ENCODE measurements around the gene TTLL11. TPM values are rescaled to one million over a fixed set of nuclear protein-coding genes. Genes with fewer than 3 reads are reported as not detected.

Gene TTLL11
- polyA plus RNA-seq, 1 of the 3 experiments (the other 2 are of a cell fraction) = 6.8 TPM

GRCh38 chr9:122125509-122126330 is 32.6 kb upstream of the TTLL11 start (continued):
- TF ChIP-seq GATA2 (CRISPR knock-in tag; IDR thresholded peaks at IDR 0.05) (no peak), YY1 (IDR thresholded peaks at IDR 0.05; ENCODE audit: low read depth) (no peak), USF2 (IDR thresholded peaks at IDR 0.05; ENCODE audit: borderline replicate concordance, low read depth, low read length) (no peak)

GRCh38 chr9:122125158-122125508 is 32.0 kb upstream of the TTLL11 start:
- CTCF ChIA-PET = interaction anchor here (0.5 to 15.3 kb wide), 56 partner anchors 8 to 804 kb away, joined by 3 to 528 read pairs (median 5); partner anchors contain the start of genes MORN5, MRRF, NDUFA8 and RBM18

More at GRCh38 chr9:122125158-122125508, 32.0 kb upstream of the TTLL11 start:
- 0 out of 2 replicates have a peak, but pooled peaks have one; percentile 22 for TF ChIP-seq MAX (IDR thresholded peaks at IDR 0.05; ENCODE audit: low read depth)
- TF ChIP-seq CTCF (IDR thresholded peaks at IDR 0.05) = peak; percentile 94
- TF ChIP-seq SIN3A (IDR thresholded peaks at IDR 0.05; ENCODE audit: borderline replicate concordance, low read depth, low read length) = no peak
- TF ChIP-seq JUND (IDR thresholded peaks at IDR 0.05) = no peak
- TF ChIP-seq GABPA (IDR thresholded peaks at IDR 0.05; ENCODE audit: low read depth) = no peak
- TF ChIP-seq NRF1 (IDR thresholded peaks at IDR 0.05; ENCODE audit: low read depth, low read length) = peak; percentile 38
- peak; percentile 96 for TF ChIP-seq RAD21 (IDR thresholded peaks at IDR 0.05; ENCODE audit: low read length)
- TF ChIP-seq TCF12 (IDR thresholded peaks at IDR 0.05) = no peak
- TF ChIP-seq TEAD4 (IDR thresholded peaks at IDR 0.05; ENCODE audit: borderline replicate concordance, insufficient read depth) = no peak
- TF ChIP-seq SMC3 (IDR thresholded peaks at IDR 0.05; ENCODE audit: low read depth, low read length) = peak; percentile 99
- TF ChIP-seq MXI1 (IDR thresholded peaks at IDR 0.05; ENCODE audit: low read depth, low read length) = 0 out of 2 replicates have a peak, but pooled peaks have one; percentile 27
- no peak for TF ChIP-seq FOSL2 (IDR thresholded peaks at IDR 0.05; ENCODE audit: borderline replicate concordance, low read depth)
- no peak overlapping the region for H3K9ac ChIP-seq
- peak; percentile 92 for DNase-seq
- H3K27me3 ChIP-seq (ENCODE audit: insufficient read depth) = no peaks in the 10 kb centered on the region
- H3K4me1 ChIP-seq (ENCODE audit: control insufficient read depth in 1 of 2, insufficient read depth in 2 of 2, low read depth in 1 of 2, low read length in 1 of 2) = peaks cover 6 to 8% of the 10 kb centered on the region in 2 experiments; a peak in 2 of 4 replicates
- H4K20me1 ChIP-seq (ENCODE audit: insufficient read depth) = no peaks in the 10 kb centered on the region
- H2AFZ ChIP-seq (ENCODE audit: low read depth) = no peak overlapping the region
- no peaks in the 10 kb centered on the region for H3F3A ChIP-seq (replicated peaks; ENCODE audit: insufficient read depth)
- H3K4me3 ChIP-seq (ENCODE audit: low read depth in 2 of 2, low read length in 1 of 2) = peak overlapping the region in 1 of 2 experiments; percentile 37; a peak in 1 of 4 replicates
- no peak overlapping the region for H3K27ac ChIP-seq (ENCODE audit: low read depth in 2 of 2, low read length in 1 of 2)
- H3K9me3 ChIP-seq = no peaks in the 10 kb centered on the region
- POLR2A ChIA-PET = interaction anchor here (1.5 kb wide), 1 partner anchor 225 kb away, joined by 8 read pairs; no protein-coding TSS in a partner anchor
- no peaks in the 10 kb centered on the region for H3K79me2 ChIP-seq (ENCODE audit: insufficient read depth)
- no peaks in the 10 kb centered on the region for H3K9me2 ChIP-seq
- no peaks in the 10 kb centered on the region for H3K36me3 ChIP-seq (replicated peaks in 1 of 2; ENCODE audit: control insufficient read depth in 1 of 2, insufficient read depth in 2 of 2, low read length in 1 of 2)
- H3K4me2 ChIP-seq = no peak overlapping the region
- 4% methylated on average over 7 of the region's 8 CpGs for WGBS (ENCODE audit: low lambda C conversion rate)

Data from SK-N-SH (cell line).